T-helper 17 cell (primary cell): ENCODE data around the gene ASPHD1. TPM values are rescaled to one million over a fixed set of nuclear protein-coding genes. Genes with fewer than 3 reads are reported as not detected.

Source experiments
- ATAC-seq: fragments of 150-1000 bp; cut with Tn5 transposase; 2 replicates; pipeline ENCODE4 v1.10.0; 2021; ENCODE audit warnings: mild to moderate bottlenecking, moderate library complexity
- DNase-seq, 3 donors: peaks; one replicate each; pipeline versions ENCODE4 v3.0.0 to v3.0.0-alpha.2; 2020 to 2021
- H3K9me3 ChIP-seq: one replicate; pipeline ENCODE4 v1.7.0; 2013; ENCODE audit warnings: low read length, mild to moderate bottlenecking; ENCODE audit not compliant: control insufficient read depth, poor library complexity, severe bottlenecking
- H3K27ac Mint-ChIP-seq: one replicate; pipeline ENCODE4 v1.8.0; 2022; ENCODE audit warnings: mild to moderate bottlenecking, moderate library complexity, mixed read lengths
- H3K27me3 Mint-ChIP-seq: one replicate; pipeline ENCODE4 v1.8.0; 2022; ENCODE audit warnings: mixed read lengths
- H3K36me3 Mint-ChIP-seq: one replicate; pipeline ENCODE4 v1.8.0; 2022; ENCODE audit warnings: low read depth, mixed read lengths
- H3K4me1 Mint-ChIP-seq: one replicate; pipeline ENCODE4 v1.8.0; 2022; ENCODE audit warnings: mild to moderate bottlenecking, mixed read lengths
- H3K4me3 Mint-ChIP-seq: one replicate; pipeline ENCODE4 v1.8.0; 2022; ENCODE audit warnings: mild to moderate bottlenecking, moderate library complexity, mixed read lengths
- total RNA-seq, 4 donors: library from RNA in 2 of 4; stranded (reverse) in 2 of 4; gene quantifications; one replicate each; pipeline ENCODE4 v1.2.3 and lab custom pipeline; 2022 to 2026

The ASPHD1 gene
- total RNA-seq, 2 donors from 2014 or later, result not detected

DNA sequence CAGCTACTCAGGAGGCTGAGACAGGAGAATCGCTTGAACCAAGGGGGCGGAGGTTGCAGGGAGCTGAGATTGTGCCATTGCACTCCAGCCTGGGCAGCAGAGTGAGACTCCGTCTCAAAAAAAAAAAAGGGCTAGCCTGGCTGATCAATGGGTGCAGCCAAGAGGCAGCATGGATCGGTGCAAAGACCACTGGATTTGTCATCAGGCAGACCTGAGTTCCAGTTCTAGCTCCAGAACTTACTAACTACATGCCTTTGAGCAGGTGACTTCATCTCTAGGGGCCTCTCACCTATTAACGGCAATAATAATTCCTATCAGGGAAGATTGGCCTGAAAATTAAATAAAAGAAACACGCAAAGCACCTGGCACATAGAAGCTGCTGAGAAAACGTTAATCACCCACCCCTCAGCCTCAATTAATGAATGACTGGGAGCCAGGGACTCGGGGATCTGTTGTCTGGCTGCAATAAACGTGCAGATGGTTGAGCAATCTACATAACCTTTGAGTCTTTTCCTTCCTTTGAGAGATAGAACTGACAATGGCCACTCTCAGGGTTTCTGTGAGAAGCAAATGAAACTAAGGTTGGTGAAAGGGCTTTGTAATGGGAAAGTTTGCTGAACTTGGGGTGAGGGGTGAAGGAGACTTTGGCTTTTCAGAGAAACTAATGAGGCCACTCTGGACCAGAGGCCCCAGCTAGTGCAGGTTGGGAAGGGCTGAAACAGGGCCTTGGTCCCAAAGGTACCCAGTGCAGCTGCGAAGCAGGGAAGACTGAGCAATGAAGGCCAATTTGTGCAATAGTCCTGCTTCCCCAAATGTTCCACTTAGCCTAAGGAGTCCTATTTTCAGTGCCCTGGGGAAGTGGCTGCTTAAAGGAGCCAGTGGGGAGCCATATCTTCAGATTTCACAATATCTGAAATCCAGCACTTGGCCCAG is 8.5 kb upstream of the ASPHD1 start:
- H3K4me3 Mint-ChIP-seq, result no peak overlapping the region
- ATAC-seq, result no peak

DNA sequence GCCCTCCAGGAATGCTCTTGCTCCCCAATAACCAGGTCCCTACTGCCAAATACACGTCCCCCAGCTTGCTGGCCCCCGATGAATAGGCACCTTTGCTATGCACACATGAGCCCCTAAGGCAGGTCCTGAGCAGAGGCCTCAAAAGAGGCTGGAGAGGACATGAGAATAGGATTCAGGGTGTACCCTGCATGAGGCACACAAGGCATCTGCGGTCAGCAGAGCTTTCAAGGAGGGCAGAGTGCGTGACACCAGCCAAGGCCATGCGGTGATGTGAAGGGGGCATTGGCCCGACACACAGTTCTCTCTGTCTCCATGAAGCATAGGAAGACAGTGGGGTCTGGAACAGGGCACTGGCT is 7.9 kb upstream of the ASPHD1 start:
- Mint-ChIP-seq H3K36me3 (peaks cover 3% of the 10 kb centered on the region), H3K27ac (no peak overlapping the region), H3K27me3 (peaks cover 20% of the 10 kb centered on the region), H3K4me3 (no peak overlapping the region), H3K4me1 (no peaks in the 10 kb centered on the region)
- no peaks in the 10 kb centered on the region for H3K9me3 ChIP-seq
- DNase-seq (no peak), ATAC-seq (no peak)

More for the DNA sequence above, 8.5 kb upstream of the ASPHD1 start:
- Mint-ChIP-seq H3K27me3 (peaks cover 16% of the 10 kb centered on the region), H3K27ac (no peak overlapping the region), H3K4me1 (no peaks in the 10 kb centered on the region), H3K36me3 (no peaks in the 10 kb centered on the region)
- no peaks in the 10 kb centered on the region for H3K9me3 ChIP-seq
- DNase-seq, result no peak

- no peaks in the 10 kb centered on the region for H3K9me3 ChIP-seq
- H3K4me3 Mint-ChIP-seq, result no peak overlapping the region
- peaks cover 5% of the 10 kb centered on the region for H3K36me3 Mint-ChIP-seq
- ATAC-seq (no peak), DNase-seq (no peak)
- H3K27me3 Mint-ChIP-seq, result peaks cover 32% of the 10 kb centered on the region
- H3K27ac Mint-ChIP-seq, result no peak overlapping the region
- no peaks in the 10 kb centered on the region for H3K4me1 Mint-ChIP-seq
Measured at GRCh38 chr16:29893553-29893952, 6.7 kb upstream of the ASPHD1 start.

DNA sequence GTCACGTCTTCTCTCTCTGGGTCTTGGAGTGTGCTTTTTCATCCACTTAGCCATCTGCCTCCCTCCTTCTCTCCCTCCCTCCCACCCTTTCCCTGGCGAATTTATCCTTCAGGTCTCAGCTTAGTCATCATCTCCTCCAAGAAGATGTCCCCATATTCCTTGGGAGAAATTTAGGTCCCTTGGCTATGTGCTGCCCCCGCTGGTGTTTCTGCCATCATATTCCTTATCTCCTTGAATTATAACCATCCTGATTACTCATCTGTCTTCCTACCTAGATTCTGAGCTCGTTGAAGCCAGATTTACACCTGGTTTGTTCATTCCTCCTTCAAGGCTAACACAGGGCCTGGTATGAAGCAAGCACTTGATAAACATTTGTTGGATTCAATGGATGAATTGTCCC is 5.9 kb upstream of the ASPHD1 start:
- DNase-seq (no peak), ATAC-seq (no peak)
- peaks cover 35% of the 10 kb centered on the region for H3K27me3 Mint-ChIP-seq
- no peak overlapping the region for H3K4me3 Mint-ChIP-seq
- H3K27ac Mint-ChIP-seq, result no peak overlapping the region
- peaks cover 5% of the 10 kb centered on the region for H3K36me3 Mint-ChIP-seq
- peaks cover 2% of the 10 kb centered on the region for H3K4me1 Mint-ChIP-seq
- no peaks in the 10 kb centered on the region for H3K9me3 ChIP-seq

GRCh38 chr16:29896841-29897240 is 3.4 kb upstream of the ASPHD1 start:
- DNase-seq (no peak), ATAC-seq (no peak)
- no peaks in the 10 kb centered on the region for H3K9me3 ChIP-seq
- no peak overlapping the region for H3K27ac Mint-ChIP-seq
- peaks cover 8% of the 10 kb centered on the region for H3K4me1 Mint-ChIP-seq
- peaks cover 35% of the 10 kb centered on the region for H3K27me3 Mint-ChIP-seq
- H3K4me3 Mint-ChIP-seq, result no peak overlapping the region
- peaks cover 5% of the 10 kb centered on the region for H3K36me3 Mint-ChIP-seq

- no peak overlapping the region for H3K4me3 Mint-ChIP-seq
- no peak for ATAC-seq
- no peaks in the 10 kb centered on the region for H3K9me3 ChIP-seq
- no peak for DNase-seq
- H3K4me1 Mint-ChIP-seq, result peaks cover 8% of the 10 kb centered on the region
- H3K27ac Mint-ChIP-seq, result no peak overlapping the region
- H3K27me3 Mint-ChIP-seq, result peaks cover 35% of the 10 kb centered on the region
- H3K36me3 Mint-ChIP-seq, result peaks cover 5% of the 10 kb centered on the region
Measured at GRCh38 chr16:29897333-29897732, 3.0 kb upstream of the ASPHD1 start.

GRCh38 chr16:29898135-29898803 is 2.0 kb upstream of the ASPHD1 start:
- no peak overlapping the region for H3K27ac Mint-ChIP-seq
- no peak for DNase-seq
- ATAC-seq, result no peak
- H3K4me1 Mint-ChIP-seq, result peaks cover 8% of the 10 kb centered on the region
- H3K9me3 ChIP-seq, result no peaks in the 10 kb centered on the region
- peaks cover 5% of the 10 kb centered on the region for H3K36me3 Mint-ChIP-seq
- H3K27me3 Mint-ChIP-seq, result peaks cover 35% of the 10 kb centered on the region
- no peak overlapping the region for H3K4me3 Mint-ChIP-seq

GRCh38 chr16:29898804-29899515 is 1.3 kb upstream of the ASPHD1 start:
- peak overlapping the region; percentile 41 for H3K4me3 Mint-ChIP-seq
- H3K27me3 Mint-ChIP-seq, result peaks cover 35% of the 10 kb centered on the region
- H3K27ac Mint-ChIP-seq, result no peak overlapping the region
- peaks cover 12% of the 10 kb centered on the region for H3K4me1 Mint-ChIP-seq
- H3K36me3 Mint-ChIP-seq, result peaks cover 5% of the 10 kb centered on the region
- ATAC-seq (no peak), DNase-seq (no peak)
- H3K9me3 ChIP-seq, result no peaks in the 10 kb centered on the region

DNA sequence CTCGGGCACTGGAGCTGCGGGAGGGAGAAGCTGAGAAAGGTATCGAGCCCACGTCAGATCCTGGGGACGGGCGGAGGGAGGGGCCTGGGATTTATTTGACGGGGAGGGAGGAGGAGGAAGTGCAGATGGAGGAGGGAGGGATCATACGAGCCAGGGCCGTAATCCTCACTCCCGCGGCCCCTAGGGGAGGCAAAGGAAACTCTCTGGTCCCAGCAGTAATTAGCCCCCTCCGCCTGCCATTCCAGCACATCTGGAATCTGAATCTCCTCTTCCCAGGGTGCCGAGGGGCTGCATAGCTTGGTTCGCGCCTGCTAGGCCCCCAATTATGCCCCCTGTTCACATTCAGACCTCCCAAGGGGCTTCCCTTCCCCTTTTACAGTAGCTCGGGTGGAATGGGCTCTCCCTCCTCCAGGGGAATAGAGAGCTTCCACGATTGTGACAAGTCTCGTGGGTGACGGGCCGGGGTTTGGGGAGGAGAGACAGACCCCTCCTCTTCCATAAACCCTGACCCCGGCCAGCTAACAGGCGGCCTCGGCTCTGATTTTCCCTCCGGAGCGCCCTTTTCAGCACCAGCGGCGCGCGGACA is 679 bp upstream of the ASPHD1 start, which contains the start of gene SEZ6L2:
SEZ6L2 (minus strand) TSS at position 35 of the 586 bp plus-strand sequence. CDS start 531 bp downstream, outside the sequence.
- Mint-ChIP-seq H3K36me3 (peaks cover 5% of the 10 kb centered on the region), H3K27ac (no peak within 1 kb of the TSS), H3K4me3 (peak within 1 kb of the TSS; percentile 86), H3K4me1 (peaks cover 12% of the 10 kb centered on the region), H3K27me3 (peaks cover 35% of the 10 kb centered on the region)
- H3K9me3 ChIP-seq, result no peaks in the 10 kb centered on the region
- ATAC-seq (no peak), DNase-seq (peak in 1 of 3 donors; percentile 82)

DNA sequence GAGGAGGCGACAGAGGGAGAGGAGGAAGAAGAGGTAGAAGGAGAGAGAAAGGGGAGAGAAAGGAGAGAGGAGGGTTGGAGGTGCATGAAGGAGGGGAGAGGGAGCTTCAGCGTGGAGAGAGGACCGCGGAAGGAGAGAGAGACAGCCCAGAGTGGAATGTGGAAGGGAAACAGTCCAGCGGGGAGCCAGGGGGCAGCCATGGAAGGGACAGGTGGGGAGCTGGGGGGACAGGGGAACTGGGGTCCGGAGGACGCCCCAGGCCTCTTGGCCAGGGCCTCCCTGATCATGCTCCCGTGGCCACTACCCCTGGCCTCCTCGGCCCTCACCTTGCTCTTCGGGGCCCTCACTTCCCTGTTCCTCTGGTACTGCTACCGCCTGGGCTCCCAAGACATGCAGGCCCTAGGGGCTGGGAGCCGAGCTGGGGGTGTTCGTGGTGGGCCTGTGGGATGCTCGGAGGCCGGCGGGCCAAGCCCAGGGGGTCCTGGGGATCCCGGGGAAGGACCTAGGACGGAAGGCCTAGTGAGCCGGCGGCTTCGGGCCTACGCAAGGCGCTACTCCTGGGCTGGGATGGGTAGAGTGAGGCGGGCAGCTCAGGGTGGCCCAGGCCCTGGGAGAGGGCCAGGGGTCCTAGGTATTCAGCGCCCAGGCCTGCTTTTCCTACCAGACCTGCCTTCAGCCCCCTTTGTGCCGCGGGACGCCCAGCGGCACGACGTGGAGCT is 759 bp downstream of the ASPHD1 start:
- DNase-seq, result no peak
- Mint-ChIP-seq H3K4me3 (peak overlapping the region; percentile 86), H3K27me3 (peaks cover 25% of the 10 kb centered on the region), H3K4me1 (peaks cover 12% of the 10 kb centered on the region), H3K36me3 (peaks cover 5% of the 10 kb centered on the region), H3K27ac (no peak overlapping the region)
- ATAC-seq, result no peak
- H3K9me3 ChIP-seq, result no peaks in the 10 kb centered on the region

DNA sequence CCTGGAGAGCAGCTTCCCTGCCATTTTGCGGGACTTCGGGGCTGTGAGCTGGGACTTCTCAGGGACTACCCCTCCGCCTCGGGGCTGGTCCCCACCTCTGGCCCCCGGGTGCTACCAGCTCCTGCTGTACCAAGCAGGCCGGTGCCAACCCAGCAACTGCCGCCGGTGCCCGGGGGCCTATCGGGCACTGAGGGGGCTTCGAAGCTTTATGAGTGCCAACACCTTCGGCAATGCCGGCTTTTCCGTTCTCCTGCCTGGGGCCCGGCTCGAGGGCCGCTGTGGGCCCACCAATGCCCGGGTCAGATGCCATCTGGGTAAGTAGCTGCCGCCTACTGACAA is 1.3 kb downstream of the ASPHD1 start:
- Mint-ChIP-seq H3K27me3 (peaks cover 21% of the 10 kb centered on the region), H3K36me3 (peaks cover 5% of the 10 kb centered on the region), H3K27ac (no peak overlapping the region), H3K4me1 (peaks cover 12% of the 10 kb centered on the region), H3K4me3 (no peak overlapping the region)
- DNase-seq (no peak), ATAC-seq (no peak)
- H3K9me3 ChIP-seq, result no peaks in the 10 kb centered on the region

DNA sequence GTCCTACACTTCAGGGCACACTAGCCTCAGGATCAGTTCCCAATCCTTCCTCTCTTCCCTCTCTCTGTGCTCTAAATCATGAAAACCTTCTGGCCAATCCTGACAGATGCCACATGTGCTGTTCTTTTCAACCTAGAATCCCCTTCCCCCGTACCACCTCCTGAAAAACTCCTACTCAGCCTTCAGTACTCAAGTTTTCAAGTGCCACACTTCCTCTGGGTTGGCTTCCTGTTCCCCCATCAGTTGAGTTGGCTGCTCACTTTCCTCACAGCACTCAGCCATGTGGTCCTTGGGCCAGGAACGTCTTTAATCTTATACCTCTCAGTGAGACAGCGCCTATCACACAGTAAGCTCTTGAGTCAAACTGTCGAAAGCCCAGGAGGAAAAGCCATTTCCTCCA is 3.3 kb downstream of the ASPHD1 start:
- peaks cover 12% of the 10 kb centered on the region for H3K4me1 Mint-ChIP-seq
- H3K9me3 ChIP-seq, result no peaks in the 10 kb centered on the region
- H3K27ac Mint-ChIP-seq, result no peak overlapping the region
- peaks cover 3% of the 10 kb centered on the region for H3K27me3 Mint-ChIP-seq
- peaks cover 3% of the 10 kb centered on the region for H3K36me3 Mint-ChIP-seq
- ATAC-seq (no peak), DNase-seq (no peak)
- H3K4me3 Mint-ChIP-seq, result no peak overlapping the region
